ENCODE results near the gene DNA2.

DNA2 gene

DNA sequence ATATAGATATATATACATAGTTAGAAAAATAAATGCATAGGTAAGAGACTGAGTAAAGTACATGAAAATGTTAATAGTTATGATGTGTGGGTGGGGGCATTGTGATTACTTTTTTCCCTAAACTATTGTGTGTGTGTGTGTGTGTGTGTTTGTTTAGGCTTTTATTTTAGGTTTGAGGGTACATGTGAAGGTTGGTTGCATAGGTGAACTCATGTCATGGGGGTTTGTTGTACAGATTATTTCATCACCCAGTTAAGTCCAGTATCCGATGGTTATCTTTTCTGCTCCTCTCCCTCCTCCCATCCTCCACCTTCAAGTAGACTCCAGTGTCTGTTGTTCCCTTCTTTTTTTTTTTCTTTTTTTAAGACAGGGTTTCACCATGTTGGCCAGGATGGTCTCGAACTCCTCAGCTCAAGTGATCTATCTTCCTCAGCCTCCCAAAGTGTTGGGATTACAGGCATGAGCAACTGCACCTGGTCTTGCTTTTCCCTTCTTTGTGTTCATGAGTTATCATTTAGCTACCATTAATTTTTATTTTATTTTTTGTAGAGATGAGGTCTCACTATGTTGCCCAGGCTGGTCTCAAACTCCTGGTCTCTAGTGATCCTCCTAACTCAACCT lies 62.8 kb downstream of the DNA2 start:
- DNase-seq (ENCODE audit: low read depth in 1 of 2, low spot score in 1 of 2), result no peak
- TF ChIP-seq, protein P1, sequence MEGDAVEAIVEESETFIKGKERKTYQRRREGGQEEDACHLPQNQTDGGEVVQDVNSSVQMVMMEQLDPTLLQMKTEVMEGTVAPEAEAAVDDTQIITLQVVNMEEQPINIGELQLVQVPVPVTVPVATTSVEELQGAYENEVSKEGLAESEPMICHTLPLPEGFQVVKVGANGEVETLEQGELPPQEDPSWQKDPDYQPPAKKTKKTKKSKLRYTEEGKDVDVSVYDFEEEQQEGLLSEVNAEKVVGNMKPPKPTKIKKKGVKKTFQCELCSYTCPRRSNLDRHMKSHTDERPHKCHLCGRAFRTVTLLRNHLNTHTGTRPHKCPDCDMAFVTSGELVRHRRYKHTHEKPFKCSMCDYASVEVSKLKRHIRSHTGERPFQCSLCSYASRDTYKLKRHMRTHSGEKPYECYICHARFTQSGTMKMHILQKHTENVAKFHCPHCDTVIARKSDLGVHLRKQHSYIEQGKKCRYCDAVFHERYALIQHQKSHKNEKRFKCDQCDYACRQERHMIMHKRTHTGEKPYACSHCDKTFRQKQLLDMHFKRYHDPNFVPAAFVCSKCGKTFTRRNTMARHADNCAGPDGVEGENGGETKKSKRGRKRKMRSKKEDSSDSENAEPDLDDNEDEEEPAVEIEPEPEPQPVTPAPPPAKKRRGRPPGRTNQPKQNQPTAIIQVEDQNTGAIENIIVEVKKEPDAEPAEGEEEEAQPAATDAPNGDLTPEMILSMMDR (IDR thresholded peaks at IDR 0.05; ENCODE audit: insufficient read depth, low read length), result no peak
- TF ChIP-seq SPI1 (IDR thresholded peaks at IDR 0.05; ENCODE audit: borderline replicate concordance, low read depth) (no peak), POLR2AphosphoS5 (IDR thresholded peaks at IDR 0.05; ENCODE audit: low read depth) (no peak), GABPA (IDR thresholded peaks at IDR 0.05; ENCODE audit: low read depth) (no peak)
- TF ChIP-seq, protein P2, sequence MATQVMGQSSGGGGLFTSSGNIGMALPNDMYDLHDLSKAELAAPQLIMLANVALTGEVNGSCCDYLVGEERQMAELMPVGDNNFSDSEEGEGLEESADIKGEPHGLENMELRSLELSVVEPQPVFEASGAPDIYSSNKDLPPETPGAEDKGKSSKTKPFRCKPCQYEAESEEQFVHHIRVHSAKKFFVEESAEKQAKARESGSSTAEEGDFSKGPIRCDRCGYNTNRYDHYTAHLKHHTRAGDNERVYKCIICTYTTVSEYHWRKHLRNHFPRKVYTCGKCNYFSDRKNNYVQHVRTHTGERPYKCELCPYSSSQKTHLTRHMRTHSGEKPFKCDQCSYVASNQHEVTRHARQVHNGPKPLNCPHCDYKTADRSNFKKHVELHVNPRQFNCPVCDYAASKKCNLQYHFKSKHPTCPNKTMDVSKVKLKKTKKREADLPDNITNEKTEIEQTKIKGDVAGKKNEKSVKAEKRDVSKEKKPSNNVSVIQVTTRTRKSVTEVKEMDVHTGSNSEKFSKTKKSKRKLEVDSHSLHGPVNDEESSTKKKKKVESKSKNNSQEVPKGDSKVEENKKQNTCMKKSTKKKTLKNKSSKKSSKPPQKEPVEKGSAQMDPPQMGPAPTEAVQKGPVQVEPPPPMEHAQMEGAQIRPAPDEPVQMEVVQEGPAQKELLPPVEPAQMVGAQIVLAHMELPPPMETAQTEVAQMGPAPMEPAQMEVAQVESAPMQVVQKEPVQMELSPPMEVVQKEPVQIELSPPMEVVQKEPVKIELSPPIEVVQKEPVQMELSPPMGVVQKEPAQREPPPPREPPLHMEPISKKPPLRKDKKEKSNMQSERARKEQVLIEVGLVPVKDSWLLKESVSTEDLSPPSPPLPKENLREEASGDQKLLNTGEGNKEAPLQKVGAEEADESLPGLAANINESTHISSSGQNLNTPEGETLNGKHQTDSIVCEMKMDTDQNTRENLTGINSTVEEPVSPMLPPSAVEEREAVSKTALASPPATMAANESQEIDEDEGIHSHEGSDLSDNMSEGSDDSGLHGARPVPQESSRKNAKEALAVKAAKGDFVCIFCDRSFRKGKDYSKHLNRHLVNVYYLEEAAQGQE (IDR thresholded peaks at IDR 0.05; ENCODE audit: insufficient replicate concordance, low read depth), result no peak
- Histone ChIP-seq H3K27me3 (ENCODE audit: insufficient read depth, poor library complexity, severe bottlenecking) (no peaks in the 10 kb centered on the region), H3K27ac (replicated peaks) (no peak overlapping the region), H3K4me3 (replicated peaks; ENCODE audit: insufficient read depth, low read length) (no peak overlapping the region)

GRCh38 chr10:68406815-68407548 lies 64.8 kb downstream of the DNA2 start, which contains the start of gene RUFY2:
RUFY2 (minus strand) TSS chr10:68407277; CDS start chr10:68407189, 88 bp downstream.
- peak within 1 kb of the TSS; percentile 99 for H3K4me3 ChIP-seq (replicated peaks; ENCODE audit: insufficient read depth, low read length)
- TF ChIP-seq GABPA (IDR thresholded peaks at IDR 0.05; ENCODE audit: low read depth) (no peak), POLR2AphosphoS5 (IDR thresholded peaks at IDR 0.05; ENCODE audit: low read depth) (peak; percentile 30; the same call in 1 of the 2 replicates)
- TF ChIP-seq, protein P1 (IDR thresholded peaks at IDR 0.05; ENCODE audit: insufficient read depth, low read length), result peak; percentile 6
- peak; percentile 47 to 75 for DNase-seq (ENCODE audit: low read depth in 1 of 2, low spot score in 1 of 2)
- H3K27ac ChIP-seq (replicated peaks), result peak within 1 kb of the TSS; percentile 91
- H3K27me3 ChIP-seq (ENCODE audit: insufficient read depth, poor library complexity, severe bottlenecking), result no peaks in the 10 kb centered on the region

DNA sequence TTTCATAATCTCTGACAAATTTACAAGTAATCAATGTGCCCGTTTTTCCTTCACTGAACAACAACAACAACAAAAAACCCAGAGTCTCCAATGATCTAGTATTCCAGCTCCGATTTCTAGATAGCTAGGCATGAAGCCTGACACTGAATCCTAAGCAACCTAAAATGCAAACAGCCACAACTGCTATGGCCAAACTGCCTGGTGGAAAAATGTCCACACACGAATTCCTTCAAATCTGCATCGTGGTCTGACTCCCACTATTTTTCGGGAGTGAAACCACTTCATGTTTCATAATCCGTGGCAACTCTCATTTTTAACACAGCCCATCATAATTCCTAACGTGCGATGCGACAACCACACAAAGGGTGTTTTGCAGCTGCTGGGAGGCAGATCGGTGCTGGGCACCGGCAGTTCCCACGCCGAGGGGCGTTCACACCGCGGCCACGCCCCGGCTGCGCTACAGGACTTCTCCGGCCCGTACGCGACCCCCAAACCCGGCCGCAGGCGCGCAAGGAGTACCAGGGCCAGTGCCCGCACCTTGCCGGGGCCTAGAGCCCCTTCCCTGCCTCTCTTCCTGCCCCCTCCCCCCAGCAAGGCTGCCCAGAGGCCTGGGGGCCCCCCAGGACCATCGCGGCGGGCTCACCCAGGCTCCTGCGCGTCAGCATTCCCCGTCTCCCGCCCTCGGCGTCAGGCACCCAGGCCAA lies 65.5 kb downstream of the DNA2 start:
- H3K27ac ChIP-seq (replicated peaks), result peak overlapping the region; percentile 91
- H3K4me3 ChIP-seq (replicated peaks; ENCODE audit: insufficient read depth, low read length), result peak overlapping the region; percentile 99
- no peaks in the 10 kb centered on the region for H3K27me3 ChIP-seq (ENCODE audit: insufficient read depth, poor library complexity, severe bottlenecking)
- DNase-seq (ENCODE audit: low read depth in 1 of 2, low spot score in 1 of 2), result peak; percentile 29 to 48
- TF ChIP-seq GABPA (IDR thresholded peaks at IDR 0.05; ENCODE audit: low read depth) (no peak), POLR2AphosphoS5 (IDR thresholded peaks at IDR 0.05; ENCODE audit: low read depth) (no peak), SPI1 (IDR thresholded peaks at IDR 0.05; ENCODE audit: borderline replicate concordance, low read depth) (no peak)
- TF ChIP-seq, protein P1 (IDR thresholded peaks at IDR 0.05; ENCODE audit: insufficient read depth, low read length), result no peak
- TF ChIP-seq, protein P2 (IDR thresholded peaks at IDR 0.05; ENCODE audit: insufficient replicate concordance, low read depth), result no peak

Data from HL-60 (cell line).